SJCRH30 (cell line): ENCODE measurements around the gene SAP30BP. TPM values are rescaled to one million over a fixed set of nuclear protein-coding genes. Genes with fewer than 3 reads are reported as not detected.

Source experiments
- DNase-seq, 2 experiments: peaks; one replicate each; pipeline ENCODE4 v3.0.0-alpha.2; 2015 to 2020
- H3K27ac ChIP-seq: fragments of 250-450 bp; sonication (Bioruptor Pico); 2 replicates; pipeline ENCODE4 v1.5.1; 2020; ENCODE audit warnings: mild to moderate bottlenecking, moderate library complexity
- H3K27me3 ChIP-seq: fragments of 250-450 bp; sonication (Bioruptor Pico); 2 replicates; pipeline ENCODE4 v1.5.1; 2020; ENCODE audit warnings: mild to moderate bottlenecking, moderate library complexity
- H3K36me3 ChIP-seq: fragments of 250-450 bp; sonication (Bioruptor Pico); 2 replicates; pipeline ENCODE4 v1.5.1; 2020; ENCODE audit warnings: mild to moderate bottlenecking, moderate library complexity
- H3K4me1 ChIP-seq: fragments of 250-450 bp; sonication (Bioruptor Pico); 2 replicates; pipeline ENCODE4 v1.5.1; 2020; ENCODE audit warnings: mild to moderate bottlenecking, moderate library complexity
- H3K4me3 ChIP-seq: fragments of 250-450 bp; sonication (Bioruptor Pico); 2 replicates; pipeline ENCODE4 v1.5.1; 2020; ENCODE audit warnings: mild to moderate bottlenecking, moderate library complexity
- H3K9me3 ChIP-seq: fragments of 250-450 bp; sonication (Bioruptor Pico); replicated peaks from 2 replicates; pipeline ENCODE4 v1.5.1; 2020; ENCODE audit warnings: mild to moderate bottlenecking, moderate library complexity
- total RNA-seq: library from RNA; depleted of rRNA; stranded (reverse); fragments of >200 nt; shearing (Covaris generic); gene quantifications from 2 replicates; pipeline ENCODE4 v1.2.3, GENCODE V29; 2014

The SAP30BP gene
- total RNA-seq, 1 experiment from 2014 or later, result 74.0 TPM

DNA sequence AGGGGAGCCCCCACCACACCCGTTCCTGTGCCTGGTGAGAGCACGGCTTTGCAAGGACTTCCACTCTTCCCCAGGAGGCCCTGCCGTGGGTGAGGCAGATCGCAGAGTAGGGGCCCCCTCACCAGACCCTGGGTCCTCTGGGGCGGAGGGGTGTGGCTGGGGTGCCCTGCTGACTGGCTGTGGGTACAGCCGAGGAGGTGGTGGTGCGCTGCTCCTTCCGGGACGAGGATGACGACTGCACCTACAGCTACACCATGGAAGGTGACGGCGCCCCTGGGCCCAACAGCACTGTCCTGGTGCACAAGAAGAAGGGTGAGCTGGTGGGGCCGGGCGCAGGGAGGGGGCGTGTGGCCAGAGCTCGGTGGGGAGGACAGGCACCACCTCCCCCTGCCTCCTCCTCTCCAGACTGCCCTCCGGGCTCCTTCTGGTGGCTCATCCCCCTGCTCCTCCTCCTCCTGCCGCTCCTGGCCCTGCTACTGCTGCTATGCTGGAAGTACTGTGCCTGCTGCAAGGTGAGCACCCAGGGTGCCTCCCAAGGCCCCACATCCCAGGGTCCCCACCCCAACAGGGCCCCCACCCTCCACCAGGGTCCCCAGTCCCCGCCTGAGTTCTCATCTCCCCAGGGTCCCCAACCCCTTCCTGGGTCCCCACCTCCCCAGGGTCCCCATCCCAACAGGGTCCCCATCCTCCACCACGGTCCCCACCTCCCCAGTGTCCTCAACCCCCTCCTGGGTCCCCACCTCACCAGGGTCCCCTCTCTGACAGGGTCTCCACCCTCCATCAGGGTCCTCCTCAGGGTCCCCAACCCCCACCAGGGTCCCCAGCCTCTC, 70.2 kb downstream of the SAP30BP start:
- no peak overlapping the region for H3K27ac ChIP-seq
- DNase-seq, result no peak
- H3K9me3 ChIP-seq, result no peaks in the 10 kb centered on the region

DNA sequence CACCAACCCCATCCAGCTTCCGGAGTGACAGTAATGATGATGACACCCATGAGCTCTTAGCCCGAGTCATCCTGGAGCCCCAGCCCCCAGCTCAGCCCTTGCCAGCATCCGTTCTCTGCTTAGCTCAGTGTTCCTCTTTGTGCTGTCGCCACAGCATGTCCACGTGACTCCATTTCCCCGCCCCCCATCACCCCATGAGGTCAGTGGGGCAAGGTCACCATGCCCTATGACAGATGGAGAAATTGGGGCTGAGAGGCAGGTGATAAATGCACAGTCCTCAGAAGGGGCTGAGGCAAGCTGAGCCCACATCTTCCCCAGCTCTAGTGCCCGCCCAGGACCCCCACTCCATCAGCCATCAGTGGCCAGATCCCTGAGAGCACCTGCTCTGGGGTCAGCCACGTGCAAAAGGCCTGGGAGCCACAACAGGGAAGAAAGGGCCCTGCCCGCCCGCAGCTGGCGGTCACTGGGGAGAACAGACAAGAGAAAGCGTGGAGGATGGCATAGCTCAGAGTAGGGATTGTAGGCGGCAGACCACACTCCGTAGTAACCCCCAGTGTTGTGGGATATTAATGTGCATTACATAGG, 71.2 kb downstream of the SAP30BP start:
- Histone ChIP-seq H3K27ac (no peak overlapping the region), H3K36me3 (no peaks in the 10 kb centered on the region), H3K4me1 (no peaks in the 10 kb centered on the region), H3K9me3 (no peaks in the 10 kb centered on the region), H3K27me3 (peaks cover 11% of the 10 kb centered on the region; the same call in 1 of the 2 replicates), H3K4me3 (no peak overlapping the region)
- DNase-seq, result no peak

More for the DNA sequence above, 70.2 kb downstream of the SAP30BP start:
- H3K27me3 ChIP-seq, result peaks cover 11% of the 10 kb centered on the region; the same call in 1 of the 2 replicates
- no peaks in the 10 kb centered on the region for H3K4me1 ChIP-seq
- no peaks in the 10 kb centered on the region for H3K36me3 ChIP-seq
- H3K4me3 ChIP-seq, result no peak overlapping the region

GRCh38 chr17:75739174-75739573, 72.0 kb downstream of the SAP30BP start:
- Histone ChIP-seq H3K27ac (no peak overlapping the region), H3K4me3 (no peak overlapping the region), H3K4me1 (no peaks in the 10 kb centered on the region), H3K36me3 (no peaks in the 10 kb centered on the region), H3K9me3 (no peaks in the 10 kb centered on the region), H3K27me3 (peaks cover 11% of the 10 kb centered on the region; the same call in 1 of the 2 replicates)
- DNase-seq, result no peak

- H3K9me3 ChIP-seq, result no peaks in the 10 kb centered on the region
- no peak overlapping the region for H3K4me3 ChIP-seq
- H3K27me3 ChIP-seq, result peaks cover 11% of the 10 kb centered on the region; the same call in 1 of the 2 replicates
- H3K27ac ChIP-seq, result no peak overlapping the region
- no peaks in the 10 kb centered on the region for H3K4me1 ChIP-seq
- no peak for DNase-seq
- H3K36me3 ChIP-seq, result no peaks in the 10 kb centered on the region
Observed at GRCh38 chr17:75739801-75740200, 72.7 kb downstream of the SAP30BP start.

GRCh38 chr17:75740215-75740614, 73.1 kb downstream of the SAP30BP start:
- Histone ChIP-seq H3K27ac (no peak overlapping the region), H3K4me3 (no peak overlapping the region), H3K4me1 (no peaks in the 10 kb centered on the region), H3K36me3 (no peaks in the 10 kb centered on the region), H3K27me3 (peaks cover 11% of the 10 kb centered on the region; the same call in 1 of the 2 replicates), H3K9me3 (no peaks in the 10 kb centered on the region)
- DNase-seq, result no peak

DNA sequence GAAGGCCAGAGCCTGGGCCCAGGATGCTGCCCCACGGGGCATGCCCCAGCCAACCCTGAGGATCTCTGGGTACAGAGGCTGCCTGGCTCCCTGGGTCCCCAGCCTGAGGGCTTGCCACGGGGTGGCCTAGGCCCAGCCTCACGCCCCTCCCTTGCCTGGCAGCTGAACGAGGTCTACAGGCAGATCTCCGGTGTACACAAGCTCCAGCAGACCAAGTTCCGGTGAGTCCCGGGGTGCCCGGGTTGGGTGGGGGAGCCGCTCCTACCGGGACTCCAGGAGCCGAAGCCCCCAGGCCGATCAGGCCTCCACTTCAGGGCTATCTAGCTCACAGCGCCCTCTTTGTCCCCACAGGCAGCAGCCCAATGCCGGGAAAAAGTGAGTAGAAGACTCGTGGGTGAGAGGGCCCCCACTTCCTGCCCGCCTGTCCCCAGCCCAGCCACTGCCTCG, 73.5 kb downstream of the SAP30BP start:
- Histone ChIP-seq H3K36me3 (no peaks in the 10 kb centered on the region), H3K4me1 (no peaks in the 10 kb centered on the region), H3K9me3 (no peaks in the 10 kb centered on the region), H3K27ac (no peak overlapping the region), H3K4me3 (no peak overlapping the region), H3K27me3 (peaks cover 11% of the 10 kb centered on the region; the same call in 1 of the 2 replicates)
- DNase-seq, result no peak

DNA sequence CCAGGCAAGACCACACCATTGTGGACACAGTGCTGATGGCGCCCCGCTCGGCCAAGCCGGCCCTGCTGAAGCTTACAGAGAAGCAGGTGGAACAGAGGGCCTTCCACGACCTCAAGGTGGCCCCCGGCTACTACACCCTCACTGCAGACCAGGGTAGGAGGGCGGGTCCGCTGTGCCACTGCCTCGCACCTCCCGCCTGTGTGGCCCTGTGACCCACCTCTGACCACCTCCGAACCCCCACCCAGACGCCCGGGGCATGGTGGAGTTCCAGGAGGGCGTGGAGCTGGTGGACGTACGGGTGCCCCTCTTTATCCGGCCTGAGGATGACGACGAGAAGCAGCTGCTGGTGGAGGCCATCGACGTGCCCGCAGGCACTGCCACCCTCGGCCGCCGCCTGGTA, 75.2 kb downstream of the SAP30BP start:
- H3K36me3 ChIP-seq, result no peaks in the 10 kb centered on the region
- peaks cover 8% of the 10 kb centered on the region; the same call in 1 of the 2 replicates for H3K27me3 ChIP-seq
- DNase-seq, result no peak
- no peak overlapping the region for H3K27ac ChIP-seq
- H3K9me3 ChIP-seq, result no peaks in the 10 kb centered on the region
- H3K4me1 ChIP-seq, result no peaks in the 10 kb centered on the region
- no peak overlapping the region for H3K4me3 ChIP-seq

- Histone ChIP-seq H3K27me3 (peaks cover 4% of the 10 kb centered on the region; the same call in 1 of the 2 replicates), H3K4me1 (no peaks in the 10 kb centered on the region), H3K27ac (no peak overlapping the region), H3K9me3 (no peaks in the 10 kb centered on the region), H3K4me3 (no peak overlapping the region), H3K36me3 (no peaks in the 10 kb centered on the region)
- DNase-seq, result no peak
Observed at GRCh38 chr17:75743625-75744206, 76.6 kb downstream of the SAP30BP start.

DNA sequence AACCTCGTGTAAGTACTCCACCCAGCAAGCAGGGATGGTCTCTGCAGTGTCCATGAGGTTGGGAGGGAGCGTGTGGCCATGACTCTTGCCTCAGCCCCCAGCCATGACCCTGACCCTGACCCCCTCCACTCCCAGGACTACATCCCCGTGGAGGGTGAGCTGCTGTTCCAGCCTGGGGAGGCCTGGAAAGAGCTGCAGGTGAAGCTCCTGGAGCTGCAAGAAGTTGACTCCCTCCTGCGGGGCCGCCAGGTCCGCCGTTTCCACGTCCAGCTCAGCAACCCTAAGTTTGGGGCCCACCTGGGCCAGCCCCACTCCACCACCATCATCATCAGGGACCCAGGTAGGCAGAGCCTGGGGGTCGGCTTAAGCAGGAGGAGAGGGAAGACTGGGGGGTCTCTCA, 81.6 kb downstream of the SAP30BP start:
- Histone ChIP-seq H3K4me3 (no peak overlapping the region), H3K27me3 (no peaks in the 10 kb centered on the region), H3K4me1 (peaks cover 21% of the 10 kb centered on the region), H3K9me3 (no peaks in the 10 kb centered on the region), H3K36me3 (no peaks in the 10 kb centered on the region), H3K27ac (no peak overlapping the region)
- no peak for DNase-seq

DNA sequence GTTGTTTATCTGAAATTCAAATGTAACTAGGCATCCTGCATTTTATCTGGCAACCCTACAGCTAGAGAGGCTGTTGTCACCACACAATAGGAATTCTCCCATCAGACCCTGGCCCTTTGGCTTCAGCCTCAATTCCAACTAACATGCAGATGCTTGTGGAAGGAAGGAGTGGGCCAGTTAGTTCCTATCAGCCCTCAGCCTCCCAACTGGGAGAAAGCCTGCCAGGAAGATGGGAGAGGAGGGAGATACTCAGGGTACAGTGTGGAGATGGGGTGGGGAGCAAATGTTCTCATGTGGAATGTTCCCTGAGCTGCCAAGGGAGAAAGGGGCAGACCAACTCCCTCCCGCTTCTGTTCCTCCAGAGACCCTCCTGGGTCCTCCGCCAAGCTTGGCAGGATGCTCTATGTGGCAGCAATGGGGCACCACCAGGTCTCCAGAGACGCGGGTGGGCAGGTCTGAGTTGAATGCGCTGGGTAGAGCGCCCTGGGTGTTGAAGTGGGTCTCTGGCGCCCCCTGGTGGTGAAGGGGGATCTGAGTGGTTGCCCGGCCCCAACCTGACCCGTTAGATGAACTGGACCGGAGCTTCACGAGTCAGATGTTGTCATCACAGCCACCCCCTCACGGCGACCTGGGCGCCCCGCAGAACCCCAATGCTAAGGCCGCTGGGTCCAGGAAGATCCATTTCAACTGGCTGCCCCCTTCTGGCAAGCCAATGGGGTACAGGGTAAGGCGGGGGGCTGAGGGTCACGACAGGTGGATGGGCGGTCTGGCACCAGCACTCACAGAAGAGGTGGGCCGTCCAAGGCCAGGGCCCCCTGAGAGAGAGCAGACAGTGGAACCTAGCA, 82.6 kb downstream of the SAP30BP start:
- Histone ChIP-seq H3K27me3 (no peaks in the 10 kb centered on the region), H3K27ac (no peak overlapping the region), H3K4me3 (no peak overlapping the region), H3K36me3 (no peaks in the 10 kb centered on the region), H3K9me3 (no peaks in the 10 kb centered on the region), H3K4me1 (peaks cover 29% of the 10 kb centered on the region)
- peak; percentile 83 to 91 for DNase-seq

GRCh38 chr17:75750661-75751423, 83.7 kb downstream of the SAP30BP start:
- no peak for DNase-seq
- Histone ChIP-seq H3K36me3 (no peaks in the 10 kb centered on the region), H3K9me3 (no peaks in the 10 kb centered on the region), H3K4me1 (peaks cover 37% of the 10 kb centered on the region), H3K27me3 (no peaks in the 10 kb centered on the region), H3K27ac (no peak overlapping the region), H3K4me3 (no peak overlapping the region)

DNA sequence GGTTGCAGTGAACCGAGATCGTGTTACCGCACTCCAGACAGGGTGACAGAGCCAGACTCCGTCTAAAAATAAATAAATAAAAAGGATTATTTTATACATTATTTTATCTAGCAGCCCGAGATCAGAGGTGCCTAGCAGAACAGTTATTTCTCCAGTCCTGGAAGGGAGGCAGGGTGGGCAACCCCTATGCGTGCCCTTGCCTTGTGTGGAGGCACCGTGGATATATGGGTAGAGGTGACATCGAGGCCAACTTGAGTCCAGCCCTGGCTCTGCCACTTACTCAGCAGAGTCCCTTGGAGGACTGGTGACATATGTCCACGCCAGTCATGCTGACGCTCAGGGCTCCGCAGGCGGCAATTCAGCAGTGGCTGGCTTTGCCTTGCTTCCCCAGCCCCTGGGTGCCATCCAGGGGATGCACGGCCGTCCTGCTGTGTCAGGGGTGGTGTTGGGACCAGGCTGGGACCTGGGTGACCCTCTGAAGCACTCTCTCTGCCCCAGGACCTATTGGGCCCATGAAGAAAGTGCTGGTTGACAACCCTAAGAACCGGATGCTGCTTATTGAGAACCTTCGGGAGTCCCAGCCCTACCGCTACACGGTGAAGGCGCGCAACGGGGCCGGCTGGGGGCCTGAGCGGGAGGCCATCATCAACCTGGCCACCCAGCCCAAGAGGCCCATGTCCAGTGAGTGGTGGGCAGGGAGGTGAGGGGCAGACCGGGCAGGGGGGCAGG, 84.7 kb downstream of the SAP30BP start:
- Histone ChIP-seq H3K27ac (no peak overlapping the region), H3K4me3 (peak overlapping the region; percentile 41), H3K27me3 (no peaks in the 10 kb centered on the region), H3K9me3 (no peaks in the 10 kb centered on the region), H3K36me3 (no peaks in the 10 kb centered on the region), H3K4me1 (peaks cover 46% of the 10 kb centered on the region)
- DNase-seq, result peak; percentile 77 to 84

DNA sequence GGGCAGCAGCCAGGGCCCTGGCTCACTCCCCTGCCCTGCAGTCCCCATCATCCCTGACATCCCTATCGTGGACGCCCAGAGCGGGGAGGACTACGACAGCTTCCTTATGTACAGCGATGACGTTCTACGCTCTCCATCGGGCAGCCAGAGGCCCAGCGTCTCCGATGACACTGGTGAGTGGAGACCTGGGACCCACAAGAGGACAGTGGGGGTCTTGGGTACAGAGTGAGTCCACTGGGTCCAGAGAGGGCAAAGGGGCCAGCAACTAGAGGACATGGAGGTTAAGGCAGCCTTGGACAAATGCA, 85.2 kb downstream of the SAP30BP start:
- Histone ChIP-seq H3K9me3 (no peaks in the 10 kb centered on the region), H3K27me3 (no peaks in the 10 kb centered on the region), H3K36me3 (no peaks in the 10 kb centered on the region), H3K27ac (no peak overlapping the region), H3K4me3 (peak overlapping the region; percentile 41), H3K4me1 (peaks cover 46% of the 10 kb centered on the region)
- DNase-seq, result peak in 1 of 2 experiments; percentile 54
